T1000 (cell line): ENCODE measurements around the gene MTOR.

Experiments used
- DNase-seq: peaks from one replicate; lab custom pipeline; 2025; ENCODE audit warnings: mixed read lengths; lab: John Stamatoyannopoulos, UW

The MTOR gene

GRCh38 chr1:11061652-11062365 lies 200.5 kb downstream of the MTOR start:
- no peak for DNase-seq

DNA sequence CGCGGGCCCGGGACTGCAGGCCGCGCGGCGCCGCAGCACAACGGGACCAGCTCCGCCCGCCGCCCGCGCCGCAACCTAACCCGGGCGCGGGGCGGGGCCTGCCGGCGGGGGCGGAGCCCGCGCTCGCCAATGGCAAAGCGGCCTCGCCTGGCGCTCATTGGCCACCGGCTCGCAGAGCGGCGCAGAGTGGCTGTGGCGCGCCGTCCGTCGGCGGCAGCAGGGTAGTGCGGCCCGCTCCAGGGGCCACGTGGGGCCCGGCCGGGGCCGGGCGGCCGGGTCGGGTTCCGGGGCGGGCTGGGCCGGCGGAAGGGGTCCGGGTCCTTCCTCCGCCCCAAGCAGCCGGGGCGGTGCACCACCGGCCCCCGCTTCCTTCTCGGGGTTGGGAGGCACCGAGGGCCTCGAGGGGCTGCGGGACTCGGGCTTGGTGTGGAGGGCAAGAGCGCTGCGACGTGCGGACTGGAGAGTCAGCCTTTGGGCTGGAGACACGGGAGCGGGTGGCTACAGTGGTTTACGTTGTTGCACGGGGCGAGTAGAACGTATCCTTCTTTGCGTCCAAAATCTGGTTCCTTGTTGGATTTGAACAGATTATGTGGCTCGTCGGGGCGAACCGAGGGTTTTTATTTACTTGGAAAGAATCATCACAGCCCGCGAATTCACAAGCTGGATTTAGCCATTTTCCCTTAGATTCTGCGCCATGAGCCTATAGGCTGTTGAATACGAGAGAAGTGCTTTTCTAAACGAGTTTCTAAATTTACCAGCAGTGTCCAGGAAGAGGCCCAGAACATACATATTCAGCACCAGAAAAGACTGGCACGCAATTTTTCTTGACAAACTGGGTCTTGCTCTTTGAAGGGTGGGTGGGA lies 202.2 kb downstream of the MTOR start, which contains the start of gene SRM:
TSS of gene SRM (minus strand) at position 51 of the 863 bp plus-strand sequence. CDS start 75 bp downstream, outside the sequence.
- peak; percentile 88 for DNase-seq

DNA sequence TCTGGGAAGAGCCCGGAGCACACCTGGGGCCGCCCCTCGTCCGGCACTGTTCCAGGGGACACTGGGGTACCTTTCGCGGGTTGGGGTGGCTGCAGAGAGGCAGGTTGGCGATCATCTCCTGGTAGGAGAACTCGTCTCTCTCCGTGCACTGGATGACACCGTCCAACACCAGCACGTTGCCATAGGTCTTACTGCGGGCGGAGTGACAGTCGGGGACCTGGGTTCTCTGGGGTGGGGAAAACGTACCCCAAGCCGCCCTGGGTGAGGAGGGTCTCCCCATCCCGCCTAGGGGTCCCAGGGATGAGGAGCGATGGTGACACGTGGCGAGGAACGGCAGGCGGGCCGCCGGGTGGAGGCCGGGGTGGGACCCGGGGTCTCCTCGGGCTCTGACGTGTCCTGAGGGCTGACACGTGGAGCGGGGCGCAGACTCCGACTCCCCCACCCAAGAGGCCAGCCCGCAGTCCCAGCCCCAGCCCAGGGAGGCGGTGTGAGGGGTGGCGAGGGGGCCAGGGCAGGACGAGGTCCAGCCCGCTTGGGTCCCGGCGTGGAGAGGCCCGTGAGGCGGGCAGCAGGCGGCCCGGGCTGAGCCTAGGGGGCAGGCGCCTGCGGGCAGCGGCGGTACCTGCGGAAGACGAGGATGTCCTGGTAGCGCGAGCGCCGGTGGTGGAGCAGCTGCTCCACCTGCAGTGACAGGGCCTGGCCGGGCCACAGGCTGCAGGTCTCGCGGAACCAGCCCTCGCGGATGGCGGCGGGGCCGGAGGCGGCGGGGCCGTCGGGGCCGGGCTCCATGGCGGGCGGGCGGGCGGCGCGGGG lies 203.0 kb downstream of the MTOR start:
- peak; percentile 58 for DNase-seq

- DNase-seq, result no peak
These were observed 203.7 kb downstream of the MTOR start for GRCh38 chr1:11058595-11059154.

DNA sequence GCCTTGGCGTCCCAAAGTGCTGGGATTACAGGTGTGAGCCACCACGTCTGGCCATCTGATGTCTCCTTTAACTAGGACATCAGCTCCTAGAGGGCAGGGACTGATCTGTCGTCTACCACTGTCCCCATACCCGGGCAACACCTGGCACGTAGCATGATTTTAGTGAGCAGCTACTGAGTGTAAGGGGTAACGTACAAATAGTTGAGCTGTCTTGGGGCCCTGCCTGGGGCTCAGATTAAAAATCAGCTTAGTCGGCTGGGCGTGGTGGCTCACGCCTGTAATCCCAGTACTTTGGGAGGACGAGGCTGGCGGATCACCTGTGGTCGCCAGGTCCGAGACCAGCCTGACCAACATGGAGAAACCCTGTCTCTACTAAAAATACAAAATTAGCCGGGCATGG lies 204.3 kb downstream of the MTOR start:
- no peak for DNase-seq

DNA sequence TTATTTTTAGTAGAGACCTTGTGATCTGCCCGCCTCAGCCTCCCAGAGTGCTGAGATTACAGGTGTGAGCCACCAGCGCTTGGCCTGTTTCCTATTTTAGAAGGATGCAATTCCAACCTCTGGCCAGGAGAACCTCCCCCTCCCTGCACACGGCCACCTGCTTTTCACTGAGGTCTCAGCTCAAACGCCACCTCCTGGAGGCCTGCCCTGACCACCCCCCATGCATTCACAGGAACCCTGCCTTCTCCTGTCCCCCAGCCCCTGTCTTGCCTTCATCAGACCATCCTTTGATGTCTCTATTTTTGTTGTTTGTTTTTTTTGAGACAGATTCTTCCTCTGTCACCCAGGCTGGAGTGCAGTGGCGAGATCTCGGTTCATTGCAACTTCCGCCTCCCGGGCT lies 204.9 kb downstream of the MTOR start:
- no peak for DNase-seq
